HUES6 (cell line): ENCODE results near the gene AFAP1L1.

Experiments
- H3K27ac ChIP-seq: 2 replicates; pipeline ENCODE4 v1.7.0; 2013; ENCODE audit warnings: low read depth, mild to moderate bottlenecking, low read length, inconsistent platforms
- H3K27me3 ChIP-seq: 2 replicates; pipeline ENCODE4 v1.6.1; 2013; ENCODE audit warnings: low read length; ENCODE audit not compliant: control insufficient read depth, insufficient read depth
- H3K36me3 ChIP-seq: 2 replicates; pipeline ENCODE4 v1.6.1; 2013; ENCODE audit warnings: low read length; ENCODE audit not compliant: control insufficient read depth, insufficient read depth
- H3K4me1 ChIP-seq: 2 replicates; pipeline ENCODE4 v1.6.1; 2013; ENCODE audit warnings: low read length; ENCODE audit not compliant: control insufficient read depth, insufficient read depth
- H3K4me3 ChIP-seq: 2 replicates; pipeline ENCODE4 v1.5.1; 2013; ENCODE audit warnings: low read depth, low read length
- H3K9ac ChIP-seq: one replicate; pipeline ENCODE4 v1.6.1; 2013; ENCODE audit warnings: mild to moderate bottlenecking, low read length
- H3K9me3 ChIP-seq: 2 replicates; pipeline ENCODE4 v1.6.1; 2013; ENCODE audit warnings: low read depth, low read length; ENCODE audit not compliant: control insufficient read depth, insufficient read depth

Gene AFAP1L1

GRCh38 chr5:149271716-149272563 is at the start of gene AFAP1L1:
Gene AFAP1L1 (plus strand): TSS chr5:149271859. CDS start chr5:149271969, 110 bp downstream.
- Histone ChIP-seq H3K4me3 (peak within 1 kb of the TSS; percentile 66), H3K27ac (no peak within 1 kb of the TSS), H3K27me3 (peaks cover 45% of the 10 kb centered on the region), H3K36me3 (no peaks in the 10 kb centered on the region), H3K4me1 (peaks cover 12% of the 10 kb centered on the region), H3K9ac (peak within 1 kb of the TSS; percentile 49), H3K9me3 (no peaks in the 10 kb centered on the region)

GRCh38 chr5:149223081-149223848 is 48.4 kb upstream of the AFAP1L1 start:
- Histone ChIP-seq H3K36me3 (no peaks in the 10 kb centered on the region), H3K27ac (no peak overlapping the region), H3K9me3 (no peaks in the 10 kb centered on the region), H3K4me3 (no peak overlapping the region), H3K9ac (no peak overlapping the region), H3K27me3 (no peaks in the 10 kb centered on the region), H3K4me1 (no peaks in the 10 kb centered on the region)

- Histone ChIP-seq H3K4me1 (no peaks in the 10 kb centered on the region), H3K9me3 (no peaks in the 10 kb centered on the region), H3K36me3 (no peaks in the 10 kb centered on the region), H3K27ac (no peak overlapping the region), H3K27me3 (no peaks in the 10 kb centered on the region), H3K4me3 (no peak overlapping the region), H3K9ac (no peak overlapping the region)
These were observed 47.4 kb upstream of the AFAP1L1 start for GRCh38 chr5:149224282-149224681.

- Histone ChIP-seq H3K27me3 (no peaks in the 10 kb centered on the region), H3K4me3 (no peak overlapping the region), H3K9ac (no peak overlapping the region), H3K27ac (no peak overlapping the region), H3K4me1 (no peaks in the 10 kb centered on the region), H3K9me3 (no peaks in the 10 kb centered on the region), H3K36me3 (no peaks in the 10 kb centered on the region)
These were observed 44.4 kb upstream of the AFAP1L1 start for GRCh38 chr5:149227168-149227826.

GRCh38 chr5:149228618-149229297 is 42.9 kb upstream of the AFAP1L1 start:
- Histone ChIP-seq H3K9ac (no peak overlapping the region), H3K4me3 (no peak overlapping the region), H3K27me3 (peaks cover 8% of the 10 kb centered on the region; the same call in 1 of the 2 replicates), H3K36me3 (no peaks in the 10 kb centered on the region), H3K27ac (no peak overlapping the region), H3K4me1 (no peaks in the 10 kb centered on the region), H3K9me3 (no peaks in the 10 kb centered on the region)

GRCh38 chr5:149229298-149229937 is 42.2 kb upstream of the AFAP1L1 start:
- Histone ChIP-seq H3K27me3 (peaks cover 14% of the 10 kb centered on the region; the same call in 1 of the 2 replicates), H3K9me3 (no peaks in the 10 kb centered on the region), H3K4me3 (no peak overlapping the region), H3K36me3 (no peaks in the 10 kb centered on the region), H3K27ac (no peak overlapping the region), H3K9ac (no peak overlapping the region), H3K4me1 (no peaks in the 10 kb centered on the region)

- no peaks in the 10 kb centered on the region for H3K9me3 ChIP-seq
- no peak overlapping the region for H3K27ac ChIP-seq
- H3K4me3 ChIP-seq, result no peak overlapping the region
- H3K9ac ChIP-seq, result no peak overlapping the region
- H3K4me1 ChIP-seq, result 0 out of 2 replicates have a peak, but pooled peaks cover 4% of the 10 kb centered on the region
- H3K27me3 ChIP-seq, result peaks cover 36% of the 10 kb centered on the region; the same call in 1 of the 2 replicates
- H3K36me3 ChIP-seq, result no peaks in the 10 kb centered on the region
These were observed 35.8 kb upstream of the AFAP1L1 start for GRCh38 chr5:149235841-149236240.

- peaks cover 39% of the 10 kb centered on the region; the same call in 1 of the 2 replicates for H3K27me3 ChIP-seq
- 0 out of 2 replicates have a peak, but pooled peaks cover 4% of the 10 kb centered on the region for H3K4me1 ChIP-seq
- H3K27ac ChIP-seq, result no peak overlapping the region
- H3K9ac ChIP-seq, result no peak overlapping the region
- H3K9me3 ChIP-seq, result no peaks in the 10 kb centered on the region
- H3K36me3 ChIP-seq, result no peaks in the 10 kb centered on the region
- H3K4me3 ChIP-seq, result no peak overlapping the region
These were observed 34.0 kb upstream of the AFAP1L1 start for GRCh38 chr5:149237662-149238061.

GRCh38 chr5:149238540-149238939 is 33.1 kb upstream of the AFAP1L1 start:
- no peak overlapping the region for H3K9ac ChIP-seq
- no peaks in the 10 kb centered on the region for H3K9me3 ChIP-seq
- H3K27me3 ChIP-seq, result peaks cover 35% of the 10 kb centered on the region; the same call in 1 of the 2 replicates
- H3K4me1 ChIP-seq, result 0 out of 2 replicates have a peak, but pooled peaks cover 4% of the 10 kb centered on the region
- no peak overlapping the region for H3K27ac ChIP-seq
- no peak overlapping the region for H3K4me3 ChIP-seq
- no peaks in the 10 kb centered on the region for H3K36me3 ChIP-seq

GRCh38 chr5:149239917-149240316 is 31.7 kb upstream of the AFAP1L1 start:
- H3K4me3 ChIP-seq, result no peak overlapping the region
- H3K9me3 ChIP-seq, result no peaks in the 10 kb centered on the region
- 0 out of 2 replicates have a peak, but pooled peaks cover 4% of the 10 kb centered on the region for H3K4me1 ChIP-seq
- no peak overlapping the region for H3K9ac ChIP-seq
- no peak overlapping the region for H3K27ac ChIP-seq
- no peaks in the 10 kb centered on the region for H3K36me3 ChIP-seq
- H3K27me3 ChIP-seq, result peaks cover 36% of the 10 kb centered on the region; the same call in 1 of the 2 replicates
